GM18861 (cell line): ENCODE data around the gene B4GALNT1.
"Not testable (repeated sequence)": the region's sequence is repeated elsewhere in the genome, so short reads cannot be mapped to it uniquely, and the experiment has no call there.

Experiments
- ATAC-seq: cut with Tn5 transposase; IDR thresholded peaks from one replicate; pipeline ENCODE4 v1.9.1; 2021; ENCODE audit not compliant: unreplicated experiment

Gene B4GALNT1

GRCh38 chr12:57588951-57589610, 43.9 kb downstream of the B4GALNT1 start:
- ATAC-seq = not testable (repeated sequence)

GRCh38 chr12:57586832-57587429, 46.1 kb downstream of the B4GALNT1 start:
- ATAC-seq = no peak

GRCh38 chr12:57586128-57586527, 46.9 kb downstream of the B4GALNT1 start:
- no peak for ATAC-seq

- no peak for ATAC-seq
These were observed 47.8 kb downstream of the B4GALNT1 start for GRCh38 chr12:57585156-57585555.

GRCh38 chr12:57584690-57585089, 48.3 kb downstream of the B4GALNT1 start:
- ATAC-seq = no peak

- ATAC-seq = no peak
These were observed 49.0 kb downstream of the B4GALNT1 start for GRCh38 chr12:57584050-57584449.

GRCh38 chr12:57583008-57583831, 49.8 kb downstream of the B4GALNT1 start:
- ATAC-seq = peak; percentile 87

GRCh38 chr12:57582440-57582839, 50.6 kb downstream of the B4GALNT1 start:
- no peak for ATAC-seq

GRCh38 chr12:57581802-57582201, 51.2 kb downstream of the B4GALNT1 start:
- no peak for ATAC-seq

GRCh38 chr12:57580466-57580795, 52.6 kb downstream of the B4GALNT1 start:
- ATAC-seq = no peak

GRCh38 chr12:57579677-57580465, 53.1 kb downstream of the B4GALNT1 start:
- no peak for ATAC-seq

- no peak for ATAC-seq
These were observed 54.0 kb downstream of the B4GALNT1 start for GRCh38 chr12:57579011-57579410.

GRCh38 chr12:57577981-57578758, 54.8 kb downstream of the B4GALNT1 start:
- ATAC-seq = no peak

GRCh38 chr12:57576613-57577160, 56.3 kb downstream of the B4GALNT1 start:
- no peak for ATAC-seq
